ENCODE results near the gene GSTCD. TPM values are rescaled to one million over a fixed set of nuclear protein-coding genes. Genes with fewer than 3 reads are reported as not detected.
A peak's percentile ranks its signal among the peaks of the same experiment; 100 is the strongest.

Gene GSTCD
- total RNA-seq, 2 experiments from 2014 or later = 20.2 to 22.3 TPM

- peak overlapping the region; percentile 74 for H3K4me2 ChIP-seq (ENCODE audit: low read length)
- H2AFZ ChIP-seq (ENCODE audit: low read length) = no peak overlapping the region
- CTCF ChIA-PET (ENCODE audit: unreplicated experiment) = interaction anchor here (0.7 kb wide), 1 partner anchor 584 kb away, joined by 3 read pairs; no protein-coding TSS in a partner anchor
- H4K20me1 ChIP-seq (ENCODE audit: insufficient read depth, low read length) = peaks cover 14% of the 10 kb centered on the region
- TF ChIP-seq EZH2phosphoT487 (IDR thresholded peaks at IDR 0.05; ENCODE audit: borderline replicate concordance, low read depth, low read length) = no peak
- intact Hi-C loops (cut with micrococcal nuclease; ENCODE audit: unreplicated experiment) = loop anchor here (2.0 to 10.0 kb wide), 2 partner anchors 193 to 601 kb away; partner anchors contain the start of genes AIMP1 and TBCK
- peak; percentile 52 for DNase-seq (ENCODE audit: low spot score)
- no TSS peak for BruUV-seq (replicated peaks)
- H3K9me2 ChIP-seq (ENCODE audit: insufficient read depth, low read length) = no peaks in the 10 kb centered on the region
- no peaks in the 10 kb centered on the region for H3K9me3 ChIP-seq (ENCODE audit: low read length)
- peaks cover 21% of the 10 kb centered on the region for H3K4me1 ChIP-seq (ENCODE audit: insufficient read depth, low read length, poor library complexity, severe bottlenecking)
- peak overlapping the region; percentile 36 for H3K4me3 ChIP-seq (ENCODE audit: low read depth, low read length, poor library complexity, severe bottlenecking)
- no peak overlapping the region for H3K27ac ChIP-seq (ENCODE audit: low read depth, low read length, poor library complexity, severe bottlenecking)
- H3K79me2 ChIP-seq (ENCODE audit: insufficient read depth, low read depth, low read length) = peaks cover 49% of the 10 kb centered on the region
- peaks cover 5% of the 10 kb centered on the region; the same call in 1 of the 2 replicates for H3K36me3 ChIP-seq (ENCODE audit: insufficient read depth, low read length)
- POLR2A ChIA-PET = interaction anchor here (0.6 to 1.7 kb wide), 5 partner anchors 8 to 634 kb away, joined by 3 to 5 read pairs (median 4); partner anchors contain the start of gene PPA2
Measured at GRCh38 chr4:105714071-105714521, 5.5 kb downstream of the GSTCD start.

- no peak overlapping the region for H3K27ac ChIP-seq (ENCODE audit: low read depth, low read length, poor library complexity, severe bottlenecking)
Measured at GRCh38 chr4:105714932-105715331, 6.3 kb downstream of the GSTCD start.

More at GRCh38 chr4:105714932-105715331, 6.3 kb downstream of the GSTCD start:
- H3K36me3 ChIP-seq (ENCODE audit: insufficient read depth, low read length) = peaks cover 13% of the 10 kb centered on the region; the same call in 1 of the 2 replicates
- CTCF ChIA-PET (ENCODE audit: unreplicated experiment) = interaction anchor here (0.7 kb wide), 1 partner anchor 583 kb away, joined by 3 read pairs; no protein-coding TSS in a partner anchor
- H3K4me1 ChIP-seq (ENCODE audit: insufficient read depth, low read length, poor library complexity, severe bottlenecking) = peaks cover 15% of the 10 kb centered on the region
- H3K9me2 ChIP-seq (ENCODE audit: insufficient read depth, low read length) = no peaks in the 10 kb centered on the region
- H3K9me3 ChIP-seq (ENCODE audit: low read length) = no peaks in the 10 kb centered on the region
- H2AFZ ChIP-seq (ENCODE audit: low read length) = no peak overlapping the region
- POLR2A ChIA-PET = interaction anchor here (0.6 to 1.0 kb wide), 5 partner anchors 20 to 241 kb away, joined by 3 to 4 read pairs (median 3); partner anchors contain the start of gene PPA2
- H3K79me2 ChIP-seq (ENCODE audit: insufficient read depth, low read depth, low read length) = peaks cover 40% of the 10 kb centered on the region; the same call in 1 of the 2 replicates
- H3K4me2 ChIP-seq (ENCODE audit: low read length) = peak overlapping the region; percentile 24; the same call in 1 of the 2 replicates
- no peak overlapping the region for H3K4me3 ChIP-seq (ENCODE audit: low read depth, low read length, poor library complexity, severe bottlenecking)
- TF ChIP-seq CTCF (conservative IDR thresholded peaks at IDR 0.05; ENCODE audit: low read length) = no peak
- peaks cover 14% of the 10 kb centered on the region for H4K20me1 ChIP-seq (ENCODE audit: insufficient read depth, low read length)
- BruUV-seq (replicated peaks) = no TSS peak
- DNase-seq (ENCODE audit: low spot score) = no peak
- intact Hi-C loops (cut with micrococcal nuclease; ENCODE audit: unreplicated experiment) = loop anchor here (2.0 to 10.0 kb wide), 2 partner anchors 194 to 600 kb away; partner anchors contain the start of genes AIMP1 and TBCK

Data from OCI-LY7 (cell line).